ENCODE data around the gene GDA.

DNA sequence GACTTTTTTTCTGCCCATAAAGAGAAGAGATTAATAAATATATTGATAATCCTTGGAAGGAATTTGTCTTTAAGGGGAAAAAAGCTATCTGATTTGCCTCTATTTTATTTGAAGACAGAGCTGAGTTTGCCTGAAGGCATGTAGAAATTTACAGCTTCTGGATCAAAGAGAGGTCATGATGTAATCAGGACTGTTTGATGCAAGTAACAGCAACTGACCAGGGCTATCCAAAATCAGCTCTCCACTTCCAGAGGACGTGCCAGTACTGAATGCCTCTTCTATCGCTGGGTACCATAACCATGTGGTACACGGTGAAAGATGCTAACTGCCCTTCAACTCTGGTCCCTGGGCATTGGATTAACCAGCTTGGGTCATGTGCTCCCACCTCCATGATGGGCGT lies 125.2 kb downstream of the GDA start:
- TF ChIP-seq, protein P1, sequence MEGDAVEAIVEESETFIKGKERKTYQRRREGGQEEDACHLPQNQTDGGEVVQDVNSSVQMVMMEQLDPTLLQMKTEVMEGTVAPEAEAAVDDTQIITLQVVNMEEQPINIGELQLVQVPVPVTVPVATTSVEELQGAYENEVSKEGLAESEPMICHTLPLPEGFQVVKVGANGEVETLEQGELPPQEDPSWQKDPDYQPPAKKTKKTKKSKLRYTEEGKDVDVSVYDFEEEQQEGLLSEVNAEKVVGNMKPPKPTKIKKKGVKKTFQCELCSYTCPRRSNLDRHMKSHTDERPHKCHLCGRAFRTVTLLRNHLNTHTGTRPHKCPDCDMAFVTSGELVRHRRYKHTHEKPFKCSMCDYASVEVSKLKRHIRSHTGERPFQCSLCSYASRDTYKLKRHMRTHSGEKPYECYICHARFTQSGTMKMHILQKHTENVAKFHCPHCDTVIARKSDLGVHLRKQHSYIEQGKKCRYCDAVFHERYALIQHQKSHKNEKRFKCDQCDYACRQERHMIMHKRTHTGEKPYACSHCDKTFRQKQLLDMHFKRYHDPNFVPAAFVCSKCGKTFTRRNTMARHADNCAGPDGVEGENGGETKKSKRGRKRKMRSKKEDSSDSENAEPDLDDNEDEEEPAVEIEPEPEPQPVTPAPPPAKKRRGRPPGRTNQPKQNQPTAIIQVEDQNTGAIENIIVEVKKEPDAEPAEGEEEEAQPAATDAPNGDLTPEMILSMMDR (IDR thresholded peaks at IDR 0.05), result no peak
- TF ChIP-seq POLR2A (IDR thresholded peaks at IDR 0.05), result no peak

Measured in right lobe of liver (tissue), 4 donors.